Mesenchymal stem cell (in vitro differentiated cells and primary cell): ENCODE measurements around the gene CACNB1.

ENCODE experiments used
- DNase-seq: peaks from one replicate; pipeline ENCODE4 v3.0.0-alpha.2; 2013
- H2AFZ ChIP-seq: one replicate; pipeline ENCODE4 v1.6.1; 2013; ENCODE audit warnings: low read depth, mild to moderate bottlenecking, control low read depth, inconsistent platforms, low read length, moderate library complexity
- H2AK5ac ChIP-seq: 2 replicates; pipeline ENCODE4 v1.6.1; 2013; ENCODE audit warnings: low read length, moderate library complexity, mild to moderate bottlenecking, inconsistent platforms; ENCODE audit not compliant: severe bottlenecking
- H2BK120ac ChIP-seq: one replicate; pipeline ENCODE4 v1.6.1; 2013; ENCODE audit warnings: low read depth, mild to moderate bottlenecking, inconsistent platforms, low read length, moderate library complexity
- H2BK12ac ChIP-seq, 2 experiments: one replicate each; pipeline ENCODE4 v1.6.1; 2013; ENCODE audit warnings: inconsistent platforms in 2 of 2, low read length in 2 of 2, mild to moderate bottlenecking in 2 of 2, moderate library complexity in 2 of 2, control low read depth in 1 of 2
- H2BK15ac ChIP-seq: one replicate; pipeline ENCODE4 v1.6.1; 2013; ENCODE audit warnings: mild to moderate bottlenecking, low read depth, inconsistent platforms; ENCODE audit not compliant: poor library complexity, severe bottlenecking
- H2BK5ac ChIP-seq: 2 replicates; pipeline ENCODE4 v1.6.1; 2013; ENCODE audit warnings: low read depth, mild to moderate bottlenecking, low read length, control low read depth, inconsistent platforms; ENCODE audit not compliant: poor library complexity, severe bottlenecking
- H3K14ac ChIP-seq, 2 experiments: one replicate each; pipeline ENCODE4 v1.6.1; 2013; ENCODE audit warnings: inconsistent platforms in 2 of 2, low read length in 2 of 2, control low read depth in 1 of 2, mild to moderate bottlenecking in 1 of 2, moderate library complexity in 1 of 2
- H3K18ac ChIP-seq, 2 experiments: one replicate each; pipeline ENCODE4 v1.6.1; 2013; ENCODE audit warnings: inconsistent platforms in 2 of 2, low read length in 2 of 2, control low read depth in 1 of 2, low read depth in 1 of 2, mild to moderate bottlenecking in 1 of 2
- H3K23ac ChIP-seq, 2 experiments: one replicate each; pipeline ENCODE4 v1.6.1; 2013; ENCODE audit warnings: inconsistent platforms in 2 of 2, low read length in 2 of 2, mild to moderate bottlenecking in 2 of 2, moderate library complexity in 2 of 2, control low read depth in 1 of 2
- H3K27ac ChIP-seq: 2 replicates; pipeline ENCODE4 v1.5.1; 2013; ENCODE audit warnings: mild to moderate bottlenecking, moderate library complexity, low read length, control low read depth, inconsistent platforms; ENCODE audit not compliant: poor library complexity, severe bottlenecking
- H3K27me3 ChIP-seq, 2 experiments: 2 replicates each; pipeline versions ENCODE4 v1.6.1 to v1.7.0; 2013; ENCODE audit warnings: low read length in 2 of 2, mild to moderate bottlenecking in 2 of 2, moderate library complexity in 2 of 2, control low read depth in 1 of 2, inconsistent platforms in 1 of 2; ENCODE audit not compliant: control insufficient read depth in 1 of 2, insufficient read depth in 1 of 2
- H3K36me3 ChIP-seq, 2 experiments: 2 replicates each; pipeline versions ENCODE4 v1.6.1 to v1.7.0; 2013; ENCODE audit warnings: low read length in 2 of 2, control low read depth in 1 of 2, inconsistent platforms in 1 of 2, low read depth in 1 of 2, mild to moderate bottlenecking in 1 of 2; ENCODE audit not compliant: insufficient read depth in 2 of 2, control insufficient read depth in 1 of 2
- H3K4ac ChIP-seq, 2 experiments: one replicate each; pipeline ENCODE4 v1.6.1; 2013; ENCODE audit warnings: inconsistent platforms in 2 of 2, low read length in 2 of 2, mild to moderate bottlenecking in 2 of 2, moderate library complexity in 2 of 2, control low read depth in 1 of 2, low read depth in 1 of 2
- H3K4me1 ChIP-seq: 2 replicates; pipeline ENCODE4 v1.6.1; 2013; ENCODE audit warnings: low read depth, low read length, control low read depth; ENCODE audit not compliant: control insufficient read depth, insufficient read depth
- H3K4me2 ChIP-seq: 2 replicates; pipeline ENCODE4 v1.6.1; 2013; ENCODE audit warnings: low read length, mild to moderate bottlenecking, inconsistent platforms; ENCODE audit not compliant: poor library complexity, severe bottlenecking
- H3K4me3 ChIP-seq, 2 experiments: 2 replicates each; pipeline versions ENCODE4 v1.5.1 to v1.7.0; 2013; ENCODE audit warnings: low read length in 2 of 2, mild to moderate bottlenecking in 2 of 2, control low read depth in 1 of 2, low read depth in 1 of 2; ENCODE audit not compliant: insufficient read depth in 1 of 2
- H3K79me1 ChIP-seq: replicated peaks from 2 replicates; pipeline ENCODE4 v1.6.1; 2013; ENCODE audit warnings: mild to moderate bottlenecking, control low read depth, low read length, inconsistent platforms; ENCODE audit not compliant: poor library complexity, severe bottlenecking
- H3K9ac ChIP-seq: 2 replicates; pipeline ENCODE4 v1.7.0; 2013; ENCODE audit warnings: mild to moderate bottlenecking, low read length, moderate library complexity
- H3K9me3 ChIP-seq: 2 replicates; pipeline ENCODE4 v1.7.0; 2013; ENCODE audit warnings: mild to moderate bottlenecking, low read length; ENCODE audit not compliant: control insufficient read depth
- H4K8ac ChIP-seq: one replicate; pipeline ENCODE4 v1.6.1; 2013; ENCODE audit warnings: inconsistent platforms, mild to moderate bottlenecking, low read length, moderate library complexity
- H4K91ac ChIP-seq: one replicate; pipeline ENCODE4 v1.6.1; 2013; ENCODE audit warnings: mild to moderate bottlenecking, low read length, inconsistent platforms
- WGBS: methylation state at CpG from one replicate; pipeline ENCODE4 v1.1.7; 2013; ENCODE audit warnings: mixed read lengths; 5-methylcytosine and 5-hydroxymethylcytosine counted together

Gene CACNB1

GRCh38 chr17:39244016-39244599, 46.6 kb upstream of the CACNB1 start:
- Histone ChIP-seq H4K91ac (no peak overlapping the region), H3K79me1 (no peaks in the 10 kb centered on the region), H2BK5ac (no peak overlapping the region), H3K9ac (no peak overlapping the region), H3K36me3 (no peaks in the 10 kb centered on the region), H3K18ac (no peak overlapping the region), H3K27ac (no peak overlapping the region), H3K23ac (no peak overlapping the region), H2BK12ac (peak overlapping the region in 1 of 2 experiments; percentile 57), H2BK15ac (no peak overlapping the region), H3K4me2 (no peak overlapping the region), H2AK5ac (no peak overlapping the region), H3K4ac (no peak overlapping the region), H3K9me3 (no peaks in the 10 kb centered on the region), H2BK120ac (no peak overlapping the region), H2AFZ (peak overlapping the region; percentile 73), H4K8ac (peak overlapping the region; percentile 42), H3K27me3 (peaks cover 9 to 12% of the 10 kb centered on the region in 2 experiments), H3K4me1 (peaks cover 14% of the 10 kb centered on the region), H3K4me3 (no peak overlapping the region), H3K14ac (peak overlapping the region in 1 of 2 experiments; percentile 77)
- WGBS: 26% methylated on average over 7 of the region's 11 CpGs
- no peak for DNase-seq

- DNase-seq: no peak
- H3K36me3 ChIP-seq: no peaks in the 10 kb centered on the region
Measured at GRCh38 chr17:39243155-39243554, 45.7 kb upstream of the CACNB1 start.

DNA sequence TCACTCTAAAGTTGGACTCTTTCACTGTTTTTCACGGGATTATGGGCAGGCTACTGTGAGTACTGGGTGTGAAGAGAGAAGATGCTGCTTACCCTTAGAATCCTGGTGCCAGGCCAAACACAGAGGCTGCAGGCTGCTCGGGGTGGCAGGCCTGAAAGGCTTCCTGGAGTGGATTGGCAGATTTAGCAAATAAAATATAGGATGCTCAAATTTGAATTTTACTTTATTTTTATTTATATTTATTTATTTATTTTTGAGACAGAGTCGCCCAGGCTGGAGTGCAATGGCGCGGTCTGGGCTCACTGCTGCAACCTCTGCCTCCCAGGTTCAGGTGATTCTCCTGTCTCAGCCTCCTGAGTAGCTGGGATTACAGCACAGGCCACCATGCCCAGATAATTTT, 43.2 kb upstream of the CACNB1 start:
- H3K14ac ChIP-seq: no peak overlapping the region
- H2BK12ac ChIP-seq: no peak overlapping the region
- no peak overlapping the region for H2BK5ac ChIP-seq
- H3K4ac ChIP-seq: no peak overlapping the region
- peaks cover 25% of the 10 kb centered on the region for H3K4me1 ChIP-seq
- H3K27ac ChIP-seq: no peak overlapping the region
- H3K4me2 ChIP-seq: no peak overlapping the region
- H3K4me3 ChIP-seq: no peak overlapping the region
- H2BK120ac ChIP-seq: no peak overlapping the region
- H3K18ac ChIP-seq: no peak overlapping the region
- no peak overlapping the region for H3K23ac ChIP-seq
- no peak overlapping the region for H2BK15ac ChIP-seq
- no peak for DNase-seq
- no peak overlapping the region for H4K91ac ChIP-seq
- no peaks in the 10 kb centered on the region for H3K36me3 ChIP-seq
- H4K8ac ChIP-seq: no peak overlapping the region
- H3K9ac ChIP-seq: no peak overlapping the region
- no peaks in the 10 kb centered on the region for H3K9me3 ChIP-seq
- no peak overlapping the region for H2AFZ ChIP-seq
- 84% methylated on average over 5 of the region's 5 CpGs for WGBS
- no peak overlapping the region for H2AK5ac ChIP-seq
- H3K27me3 ChIP-seq: peaks cover 16 to 39% of the 10 kb centered on the region in 2 experiments
- no peaks in the 10 kb centered on the region for H3K79me1 ChIP-seq

More at GRCh38 chr17:39243155-39243554, 45.7 kb upstream of the CACNB1 start:
- no peak overlapping the region for H3K23ac ChIP-seq
- no peak overlapping the region for H2AFZ ChIP-seq
- H3K9ac ChIP-seq: no peak overlapping the region
- no peak overlapping the region for H2BK15ac ChIP-seq
- no peak overlapping the region for H3K4me2 ChIP-seq
- H3K27ac ChIP-seq: no peak overlapping the region
- H2BK120ac ChIP-seq: no peak overlapping the region
- no peak overlapping the region for H4K91ac ChIP-seq
- H3K9me3 ChIP-seq: no peaks in the 10 kb centered on the region
- no peak overlapping the region for H3K4me3 ChIP-seq
- H3K79me1 ChIP-seq: no peaks in the 10 kb centered on the region
- H4K8ac ChIP-seq: no peak overlapping the region
- peaks cover 9 to 17% of the 10 kb centered on the region in 2 experiments for H3K27me3 ChIP-seq
- H2BK5ac ChIP-seq: no peak overlapping the region
- WGBS: 97% methylated on average over 8 of the region's 8 CpGs
- no peak overlapping the region for H3K18ac ChIP-seq
- H2AK5ac ChIP-seq: no peak overlapping the region
- no peak overlapping the region for H3K4ac ChIP-seq
- H3K14ac ChIP-seq: no peak overlapping the region
- H3K4me1 ChIP-seq: peaks cover 19% of the 10 kb centered on the region
- H2BK12ac ChIP-seq: no peak overlapping the region

GRCh38 chr17:39239640-39240314, 42.3 kb upstream of the CACNB1 start:
- no peak overlapping the region for H2AK5ac ChIP-seq
- H2BK120ac ChIP-seq: no peak overlapping the region
- H2BK5ac ChIP-seq: no peak overlapping the region
- no peak overlapping the region for H3K14ac ChIP-seq
- H3K4ac ChIP-seq: no peak overlapping the region
- no peaks in the 10 kb centered on the region for H3K79me1 ChIP-seq
- peaks cover 25% of the 10 kb centered on the region for H3K4me1 ChIP-seq
- H4K91ac ChIP-seq: no peak overlapping the region
- WGBS: 38% methylated on average over 15 of the region's 16 CpGs
- H3K9ac ChIP-seq: no peak overlapping the region
- H4K8ac ChIP-seq: no peak overlapping the region
- no peak overlapping the region for H3K27ac ChIP-seq
- no peak overlapping the region for H2BK15ac ChIP-seq
- no peak overlapping the region for H2BK12ac ChIP-seq
- H3K4me3 ChIP-seq: no peak overlapping the region
- H3K36me3 ChIP-seq: no peaks in the 10 kb centered on the region
- H2AFZ ChIP-seq: no peak overlapping the region
- no peak overlapping the region for H3K18ac ChIP-seq
- DNase-seq: no peak
- no peak overlapping the region for H3K4me2 ChIP-seq
- H3K9me3 ChIP-seq: no peaks in the 10 kb centered on the region
- H3K27me3 ChIP-seq: peaks cover 16 to 46% of the 10 kb centered on the region in 2 experiments
- H3K23ac ChIP-seq: no peak overlapping the region
